HUES64 (cell line): ENCODE results near the gene COLEC12.
A peak's percentile ranks its signal among the peaks of the same experiment; 100 is the strongest.

ENCODE experiments used
- H3K27ac ChIP-seq: 2 replicates; pipeline ENCODE4 v1.7.0; 2013; ENCODE audit warnings: low read depth, low read length, inconsistent platforms
- H3K27me3 ChIP-seq: 2 replicates; pipeline ENCODE4 v1.6.1; 2013; ENCODE audit warnings: mild to moderate bottlenecking, low read length; ENCODE audit not compliant: insufficient read depth
- H3K36me3 ChIP-seq: 2 replicates; pipeline ENCODE4 v1.6.1; 2013; ENCODE audit warnings: mild to moderate bottlenecking, low read length; ENCODE audit not compliant: insufficient read depth
- H3K4me1 ChIP-seq: 2 replicates; pipeline ENCODE4 v1.6.1; 2013; ENCODE audit warnings: mild to moderate bottlenecking, low read length, moderate library complexity; ENCODE audit not compliant: insufficient read depth
- H3K4me3 ChIP-seq: 2 replicates; pipeline ENCODE4 v1.5.1; 2013; ENCODE audit warnings: mild to moderate bottlenecking, low read length, moderate library complexity
- H3K9ac ChIP-seq: 2 replicates; pipeline ENCODE4 v1.6.1; 2013; ENCODE audit warnings: mild to moderate bottlenecking, low read depth, low read length
- H3K9me3 ChIP-seq: 2 replicates; pipeline ENCODE4 v1.6.1; 2013; ENCODE audit warnings: low read depth, low read length; ENCODE audit not compliant: insufficient read depth
- WGBS: fragments of 150-250, 120-280 bp; methylation state at CpG from one replicate; pipeline ENCODE4 v1.1.7; 2013; ENCODE audit warnings: missing lambda C conversion rate; 5-methylcytosine and 5-hydroxymethylcytosine counted together

The COLEC12 gene

DNA sequence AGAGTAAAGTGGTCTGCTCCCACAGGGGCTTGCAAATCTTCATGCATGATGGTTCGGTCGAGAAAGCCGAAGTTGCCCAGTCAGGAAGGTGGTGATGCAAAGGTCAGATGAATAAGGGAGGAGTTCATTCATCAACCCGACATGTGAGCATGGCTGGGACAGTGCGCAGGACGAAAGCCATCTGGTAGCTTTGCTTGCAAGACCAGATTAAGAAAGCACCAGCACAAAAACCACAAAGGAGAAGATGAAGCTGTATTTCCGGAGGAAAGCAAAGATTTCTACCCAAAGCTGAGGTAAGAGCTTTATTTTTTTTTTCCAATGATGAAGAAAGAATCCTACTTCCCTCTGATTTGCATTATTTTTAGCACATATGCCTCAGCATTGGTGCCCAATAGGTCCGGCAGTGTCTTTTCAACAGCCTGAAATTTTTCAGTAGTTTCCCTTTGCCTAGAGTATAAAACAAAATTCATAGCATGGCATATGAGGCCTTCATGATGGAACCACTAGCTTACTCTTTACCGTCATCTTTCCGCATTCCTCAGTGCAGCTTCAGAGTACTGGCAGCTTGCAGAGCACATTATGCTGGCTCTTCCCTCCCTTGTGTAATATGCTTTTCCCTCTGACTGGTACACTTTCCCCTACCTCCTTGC is 120.7 kb downstream of the COLEC12 start:
- 96% methylated on average over 10 of the region's 10 CpGs for WGBS
- H3K27ac ChIP-seq, result no peak overlapping the region
- H3K9me3 ChIP-seq, result no peaks in the 10 kb centered on the region
- H3K27me3 ChIP-seq, result no peaks in the 10 kb centered on the region
- H3K4me1 ChIP-seq, result 0 out of 2 replicates have a peak, but pooled peaks cover 8% of the 10 kb centered on the region
- no peaks in the 10 kb centered on the region for H3K36me3 ChIP-seq
- no peak overlapping the region for H3K4me3 ChIP-seq
- no peak overlapping the region for H3K9ac ChIP-seq

DNA sequence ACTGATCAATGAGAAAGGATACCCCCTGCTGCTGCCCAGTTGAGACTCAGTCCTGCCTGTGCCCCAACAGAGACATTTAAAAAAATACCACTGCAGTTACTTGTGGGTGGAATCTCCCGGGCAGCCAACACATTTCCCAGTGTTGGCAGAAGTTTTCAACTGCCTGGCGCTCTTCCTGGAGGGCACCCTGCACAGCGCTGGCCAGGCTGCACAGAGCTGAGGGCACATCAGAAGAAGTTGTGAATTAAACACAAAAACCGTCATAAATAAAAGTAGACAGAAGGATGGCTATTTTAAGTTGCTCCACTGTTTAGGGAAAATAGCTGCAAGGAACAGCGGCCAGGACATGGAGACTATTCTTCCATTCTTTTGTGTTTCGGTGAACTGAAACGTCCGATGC is 122.4 kb downstream of the COLEC12 start:
- Histone ChIP-seq H3K27ac (no peak overlapping the region), H3K27me3 (no peaks in the 10 kb centered on the region), H3K9ac (no peak overlapping the region), H3K36me3 (no peaks in the 10 kb centered on the region), H3K9me3 (no peaks in the 10 kb centered on the region), H3K4me1 (0 out of 2 replicates have a peak, but pooled peaks cover 8% of the 10 kb centered on the region), H3K4me3 (no peak overlapping the region)
- 95% methylated on average over 7 of the region's 8 CpGs for WGBS

DNA sequence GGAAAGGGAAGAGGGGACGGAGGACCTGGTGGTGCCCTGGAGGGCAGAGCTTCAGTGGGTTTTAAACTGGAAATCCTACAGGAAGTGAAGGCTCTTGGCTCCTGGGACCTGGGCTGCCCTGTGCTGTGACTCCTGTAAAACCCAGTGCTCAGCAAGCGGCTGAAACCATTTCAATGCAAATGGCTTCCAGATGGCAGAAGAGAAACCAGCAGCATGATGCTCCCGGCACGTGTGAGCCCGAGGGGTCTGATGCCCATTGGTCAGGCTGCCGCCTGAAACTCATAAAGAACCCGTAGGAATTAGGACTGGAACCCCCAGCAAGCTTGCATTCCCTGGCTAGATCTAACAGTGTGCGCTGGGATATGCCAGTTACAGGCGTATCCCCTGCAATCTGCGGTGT is 123.4 kb downstream of the COLEC12 start:
- WGBS, result 57% methylated on average over 10 of the region's 10 CpGs
- H3K27ac ChIP-seq, result no peak overlapping the region
- no peak overlapping the region for H3K4me3 ChIP-seq
- no peaks in the 10 kb centered on the region for H3K9me3 ChIP-seq
- 0 out of 2 replicates have a peak, but pooled peaks cover 8% of the 10 kb centered on the region for H3K4me1 ChIP-seq
- no peaks in the 10 kb centered on the region for H3K27me3 ChIP-seq
- H3K36me3 ChIP-seq, result no peaks in the 10 kb centered on the region
- no peak overlapping the region for H3K9ac ChIP-seq

DNA sequence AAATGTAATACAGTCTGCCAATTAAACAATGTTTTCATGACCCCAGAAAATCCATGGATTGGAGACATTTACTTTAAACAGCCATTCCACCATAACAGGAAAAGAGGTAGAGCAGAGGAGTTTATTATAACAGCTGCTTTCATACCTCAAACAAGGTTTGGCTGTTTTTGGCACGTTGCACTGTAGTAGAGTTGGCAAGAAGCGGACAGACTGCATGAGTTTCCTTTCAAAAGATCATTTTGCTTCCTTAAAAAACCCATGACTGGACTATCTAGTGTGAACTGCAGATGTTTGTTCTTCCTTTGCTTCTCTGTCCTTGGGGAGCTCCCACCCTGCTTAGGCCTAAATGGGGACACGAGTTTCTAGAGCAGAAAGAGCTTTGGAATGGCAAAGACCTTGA is 124.2 kb downstream of the COLEC12 start:
- 95% methylated on average over 3 of the region's 3 CpGs for WGBS
- Histone ChIP-seq H3K27me3 (no peaks in the 10 kb centered on the region), H3K9me3 (no peaks in the 10 kb centered on the region), H3K9ac (no peak overlapping the region), H3K36me3 (no peaks in the 10 kb centered on the region), H3K4me3 (no peak overlapping the region), H3K27ac (no peak overlapping the region), H3K4me1 (peaks cover 8% of the 10 kb centered on the region; the same call in 1 of the 2 replicates)

DNA sequence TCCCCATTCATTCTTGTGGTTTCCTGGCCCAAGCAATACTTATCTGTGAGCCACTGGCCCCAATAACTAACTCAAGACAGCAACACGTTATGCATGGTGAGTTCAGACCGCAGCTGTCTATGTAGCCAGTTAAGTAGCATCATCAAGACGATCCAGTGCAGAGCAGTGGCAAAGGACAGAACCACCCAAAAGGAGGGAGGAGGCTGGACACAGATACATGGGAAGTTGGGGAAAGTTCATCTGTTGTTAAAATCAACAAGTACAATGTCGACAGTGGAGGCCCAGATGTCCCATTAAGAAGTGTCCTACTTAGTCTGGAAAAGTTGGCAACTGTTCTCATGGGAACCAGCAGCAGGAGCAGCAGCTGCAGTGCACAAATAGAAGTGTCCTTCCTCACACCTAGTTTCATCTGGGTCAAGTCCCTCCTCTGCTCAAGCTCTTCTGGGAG is 125.8 kb downstream of the COLEC12 start:
- no peak overlapping the region for H3K27ac ChIP-seq
- WGBS, result 95% methylated on average over 4 of the region's 4 CpGs
- no peaks in the 10 kb centered on the region for H3K9me3 ChIP-seq
- no peak overlapping the region for H3K9ac ChIP-seq
- H3K36me3 ChIP-seq, result no peaks in the 10 kb centered on the region
- H3K4me1 ChIP-seq, result peaks cover 8% of the 10 kb centered on the region; the same call in 1 of the 2 replicates
- H3K27me3 ChIP-seq, result no peaks in the 10 kb centered on the region
- no peak overlapping the region for H3K4me3 ChIP-seq

DNA sequence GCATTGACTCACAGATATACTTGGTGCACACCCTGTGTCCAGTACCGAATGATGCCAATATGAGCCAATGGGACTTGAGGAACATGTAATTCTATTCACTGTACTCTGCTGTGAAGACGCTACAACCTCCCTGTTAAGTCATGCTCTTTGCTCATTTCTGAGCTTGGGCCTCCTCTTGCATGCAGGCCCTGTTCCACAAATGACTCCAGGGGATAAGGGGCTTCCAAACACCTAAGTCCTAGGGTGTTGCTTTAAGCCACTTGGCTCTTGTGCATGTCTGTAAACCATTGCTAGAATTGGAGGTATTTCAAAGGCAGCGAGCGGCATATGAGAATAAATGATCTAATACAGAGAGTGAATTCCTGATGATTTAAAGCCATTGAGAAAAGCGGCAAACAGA is 126.7 kb downstream of the COLEC12 start:
- no peak overlapping the region for H3K27ac ChIP-seq
- no peaks in the 10 kb centered on the region for H3K36me3 ChIP-seq
- no peak overlapping the region for H3K9ac ChIP-seq
- WGBS, result 96% methylated on average over 5 of the region's 5 CpGs
- H3K9me3 ChIP-seq, result no peaks in the 10 kb centered on the region
- H3K27me3 ChIP-seq, result no peaks in the 10 kb centered on the region
- no peak overlapping the region for H3K4me3 ChIP-seq
- peaks cover 8% of the 10 kb centered on the region; the same call in 1 of the 2 replicates for H3K4me1 ChIP-seq

DNA sequence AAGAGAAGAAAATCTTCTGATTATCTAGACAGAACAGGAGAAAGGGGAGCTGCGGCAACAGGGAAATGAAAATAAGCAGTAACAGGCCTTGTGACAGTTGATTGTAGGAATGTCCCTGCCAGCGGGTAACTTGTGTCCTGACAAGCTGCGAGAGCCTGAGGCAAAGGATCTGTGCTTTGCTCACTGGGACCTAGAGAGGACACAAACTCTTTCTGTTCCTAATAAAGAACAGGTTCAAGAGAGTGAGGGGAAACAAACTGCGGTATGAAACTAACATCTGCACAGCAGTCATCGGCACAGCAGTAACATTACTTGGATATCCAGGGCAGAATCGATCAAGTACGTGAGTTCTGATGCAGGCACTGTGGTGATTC is 128.9 kb downstream of the COLEC12 start:
- H3K9me3 ChIP-seq, result no peaks in the 10 kb centered on the region
- no peaks in the 10 kb centered on the region for H3K36me3 ChIP-seq
- WGBS, result 91% methylated on average over 7 of the region's 7 CpGs
- no peak overlapping the region for H3K4me3 ChIP-seq
- H3K27me3 ChIP-seq, result no peaks in the 10 kb centered on the region
- peaks cover 7% of the 10 kb centered on the region; the same call in 1 of the 2 replicates for H3K4me1 ChIP-seq
- H3K9ac ChIP-seq, result no peak overlapping the region
- H3K27ac ChIP-seq, result no peak overlapping the region

DNA sequence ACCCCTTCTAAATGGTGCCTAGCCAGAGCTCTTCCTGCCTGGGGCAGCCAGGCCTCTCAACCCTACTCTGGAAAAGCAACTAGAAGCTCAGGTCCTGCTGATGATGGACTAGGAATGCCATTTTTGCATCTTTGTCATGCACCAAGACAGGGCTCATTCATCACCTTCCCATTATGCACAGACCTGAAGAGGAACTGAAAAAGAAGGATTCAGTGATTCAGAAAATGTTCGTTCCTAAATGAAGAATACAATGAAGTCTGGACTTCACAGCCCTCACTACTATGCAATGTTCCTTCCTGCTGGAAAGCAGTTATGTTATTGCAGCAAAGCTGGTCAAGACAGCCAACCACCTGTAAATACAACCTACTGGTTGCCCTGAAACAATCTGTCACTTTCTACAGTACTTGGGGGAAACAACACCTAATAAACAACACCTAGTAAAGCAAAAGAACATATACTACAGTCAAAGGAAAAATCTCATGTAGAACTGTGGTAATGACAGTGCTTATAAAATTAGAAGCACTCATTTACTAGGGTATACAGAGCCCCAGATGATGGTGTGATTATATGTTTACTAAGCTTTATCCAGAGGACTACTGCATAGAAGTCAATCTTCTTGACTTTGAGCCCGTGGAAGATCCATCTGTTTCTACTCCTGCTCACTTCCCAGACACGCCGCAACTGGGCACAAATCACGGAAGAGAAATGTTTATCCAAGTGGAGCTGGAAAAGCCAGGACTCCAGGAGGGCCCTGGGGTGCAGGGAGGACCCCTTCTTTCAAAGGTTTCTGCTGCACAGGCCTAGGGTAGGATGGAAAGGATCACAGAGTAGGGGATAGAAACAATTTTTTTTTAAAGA is 129.5 kb downstream of the COLEC12 start:
- no peaks in the 10 kb centered on the region for H3K9me3 ChIP-seq
- H3K4me3 ChIP-seq, result no peak overlapping the region
- 88% methylated on average over 5 of the region's 5 CpGs for WGBS
- H3K27ac ChIP-seq, result no peak overlapping the region
- no peak overlapping the region for H3K9ac ChIP-seq
- no peaks in the 10 kb centered on the region for H3K36me3 ChIP-seq
- H3K4me1 ChIP-seq, result peaks cover 11% of the 10 kb centered on the region
- H3K27me3 ChIP-seq, result no peaks in the 10 kb centered on the region

DNA sequence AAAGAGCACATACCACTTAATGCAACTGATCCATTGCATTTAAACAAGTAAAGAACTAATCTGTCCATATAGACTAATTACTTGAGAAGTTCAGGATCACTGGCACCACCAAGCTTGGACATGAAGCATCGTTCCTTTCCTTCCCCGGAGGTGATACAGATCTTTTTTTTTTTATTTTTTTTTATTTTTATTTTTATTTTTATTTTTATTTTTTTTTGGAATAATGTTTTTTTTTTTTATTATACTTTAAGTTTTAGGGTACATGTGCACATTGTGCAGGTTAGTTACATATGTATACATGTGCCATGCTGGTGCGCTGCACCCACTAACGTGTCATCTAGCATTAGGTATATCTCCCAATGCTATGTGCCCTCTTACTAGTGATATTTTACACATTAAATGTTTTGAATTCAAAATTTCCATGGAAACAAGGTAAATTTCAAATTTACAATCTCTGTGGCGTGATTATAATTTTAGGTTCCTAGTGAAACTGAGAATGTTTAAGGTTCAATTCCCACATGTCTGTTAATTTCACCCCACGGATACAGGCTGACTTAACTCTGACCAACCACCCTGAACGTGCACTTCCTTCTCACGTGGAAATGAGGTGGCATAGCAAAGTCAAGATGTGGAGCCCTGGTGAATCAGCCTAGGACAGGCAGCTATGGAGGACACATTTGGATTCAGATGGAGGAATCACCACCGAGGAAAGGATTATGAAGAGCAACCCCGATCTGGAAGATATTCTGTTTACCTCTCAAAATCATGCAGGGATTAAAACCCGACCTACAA is 131.1 kb downstream of the COLEC12 start:
- no peak overlapping the region for H3K27ac ChIP-seq
- H3K27me3 ChIP-seq, result no peaks in the 10 kb centered on the region
- peaks cover 13% of the 10 kb centered on the region for H3K4me1 ChIP-seq
- no peaks in the 10 kb centered on the region for H3K36me3 ChIP-seq
- 96% methylated on average over 8 of the region's 11 CpGs for WGBS
- H3K4me3 ChIP-seq, result no peak overlapping the region
- H3K9ac ChIP-seq, result no peak overlapping the region
- H3K9me3 ChIP-seq, result no peaks in the 10 kb centered on the region

DNA sequence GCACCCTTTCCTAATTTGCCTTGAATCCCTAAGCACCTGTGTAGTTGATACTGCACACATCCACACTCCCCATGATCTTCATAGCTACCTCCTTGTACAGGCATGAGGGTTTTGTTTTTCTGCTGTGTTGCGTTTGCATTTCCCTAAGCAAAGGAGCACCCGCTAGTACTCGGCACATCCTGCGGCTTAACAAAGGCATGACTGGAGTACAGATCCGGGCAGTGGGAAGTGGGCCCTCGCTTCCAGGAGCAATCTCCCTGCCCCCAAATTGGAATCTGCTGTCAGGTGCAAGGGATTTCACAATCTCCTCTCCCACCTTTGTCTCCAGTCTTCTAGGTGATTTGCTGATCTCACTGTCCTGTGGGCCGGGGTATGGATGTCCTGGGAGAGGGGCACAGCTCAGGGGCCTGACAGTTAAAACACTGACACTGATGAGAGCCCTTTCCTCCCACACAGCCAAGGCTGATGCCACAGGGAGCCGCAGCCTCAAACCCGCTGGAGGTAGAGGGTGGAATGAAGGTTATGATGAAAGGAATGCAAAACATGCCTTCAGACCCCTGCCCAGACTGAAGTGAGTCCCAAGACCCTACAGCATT is 133.9 kb downstream of the COLEC12 start:
- Histone ChIP-seq H3K4me3 (no peak overlapping the region), H3K9me3 (no peaks in the 10 kb centered on the region), H3K4me1 (peaks cover 28% of the 10 kb centered on the region), H3K9ac (peak overlapping the region; percentile 33; the same call in 1 of the 2 replicates), H3K36me3 (no peaks in the 10 kb centered on the region), H3K27ac (no peak overlapping the region), H3K27me3 (no peaks in the 10 kb centered on the region)
- WGBS, result 60% methylated on average over 9 of the region's 9 CpGs
